Ovary (tissue), 3 donors: ENCODE results near the gene LAMA1.

Experiments used
- CTCF ChIP-seq, 3 donors: fragments of 450-650 bp in 2 of 3; fragments of 200-600 bp in 1 of 3; IDR thresholded peaks; one replicate each; pipeline versions ENCODE4 v1.5.1 to v1.8.0; 2016 to 2022; ENCODE audit warnings: antibody characterized with exemption in 3 of 3, mild to moderate bottlenecking in 1 of 3
- POLR2A ChIP-seq: fragments of 450-650 bp; IDR thresholded peaks from one replicate; pipeline ENCODE4 v1.6.1; 2017; ENCODE audit warnings: antibody characterized with exemption, mild to moderate bottlenecking, moderate library complexity
- donor health status: DM: no; HTN: no; CAD: no.

- TF ChIP-seq CTCF (IDR thresholded peaks at IDR 0.05) (no peak), POLR2A (no peak)
These were observed 166.1 kb downstream of the LAMA1 start for GRCh38 chr18:6951336-6952090.
